WTC11 (cell line): ENCODE data around the gene DRG2. TPM values are rescaled to one million over a fixed set of nuclear protein-coding genes. Genes with fewer than 3 reads are reported as not detected.

Experiments
- ATAC-seq: fragments of 200-7000 bp; cut with Tn5 transposase; 2 replicates; pipeline ENCODE4 v1.10.0; 2021; ENCODE audit warnings: mild to moderate bottlenecking, moderate library complexity
- CTCF ChIA-PET: fragments of 300-600 bp; sonication (Branson Sonifier 250); formaldehyde crosslinking; loops from one replicate; lab custom pipeline; 2021; ENCODE audit warnings: antibody characterized with exemption; lab: Charles Lee
- POLR2A ChIA-PET: fragments of 350-600 bp; sonication (Branson Sonifier 250); formaldehyde crosslinking; loops from one replicate; lab custom pipeline; 2021; ENCODE audit warnings: antibody characterized with exemption; lab: Charles Lee
- DNase-seq: peaks from one replicate; pipeline ENCODE4 v3.0.0; 2021; ENCODE audit warnings: low spot score
- H3K27ac Mint-ChIP-seq: 2 replicates; pipeline ENCODE4 v1.8.0; 2021; ENCODE audit warnings: mixed read lengths
- H3K27me3 Mint-ChIP-seq: 2 replicates; pipeline ENCODE4 v1.8.0; 2021; ENCODE audit warnings: low read depth, mild to moderate bottlenecking, moderate library complexity, mixed read lengths
- H3K36me3 Mint-ChIP-seq: 2 replicates; pipeline ENCODE4 v1.8.0; 2021; ENCODE audit warnings: mixed read lengths
- H3K4me1 Mint-ChIP-seq: 2 replicates; pipeline ENCODE4 v1.8.0; 2022; ENCODE audit warnings: mixed read lengths
- H3K4me3 Mint-ChIP-seq: 2 replicates; pipeline ENCODE4 v1.8.0; 2021; ENCODE audit warnings: mild to moderate bottlenecking, moderate library complexity, mixed read lengths
- H3K9me3 Mint-ChIP-seq: 2 replicates; pipeline ENCODE4 v1.8.0; 2021; ENCODE audit warnings: mixed read lengths
- ATF1 ChIP-seq: sonication (generic); formaldehyde crosslinking; IDR thresholded peaks from 2 replicates; pipeline ENCODE4 v1.8.1; 2023; ENCODE audit warnings: mild to moderate bottlenecking, moderate library complexity, missing genetic modification reagents
- CTCF ChIP-seq: fragments of 200-600 bp; IDR thresholded peaks from 2 replicates; pipeline ENCODE4 v1.8.0; 2022; ENCODE audit warnings: antibody characterized with exemption
- EMX1 ChIP-seq: fragments of 250-450 bp; sonication (Bioruptor Pico); IDR thresholded peaks from 2 replicates; pipeline ENCODE4 v1.8.0; 2021; ENCODE audit warnings: mild to moderate bottlenecking
- ESRRA ChIP-seq: sonication (generic); formaldehyde crosslinking; IDR thresholded peaks from 2 replicates; pipeline ENCODE4 v1.8.1; 2022; ENCODE audit warnings: mild to moderate bottlenecking, missing genetic modification reagents, borderline replicate concordance
- ETV6 ChIP-seq: sonication (generic); formaldehyde crosslinking; IDR thresholded peaks from 2 replicates; pipeline ENCODE4 v1.8.1; 2022; ENCODE audit warnings: mild to moderate bottlenecking, missing genetic modification reagents
- JUN ChIP-seq: sonication (generic); formaldehyde crosslinking; IDR thresholded peaks from 2 replicates; pipeline ENCODE4 v1.8.0; 2023; ENCODE audit warnings: mild to moderate bottlenecking, missing genetic modification reagents
- MYBL2 ChIP-seq: sonication (generic); formaldehyde crosslinking; IDR thresholded peaks from 2 replicates; pipeline ENCODE4 v1.8.1; 2023; ENCODE audit warnings: mild to moderate bottlenecking, moderate library complexity, missing genetic modification reagents
- NFYB ChIP-seq: sonication (generic); formaldehyde crosslinking; conservative IDR thresholded peaks from 2 replicates; pipeline ENCODE4 v1.8.0; 2022; ENCODE audit warnings: low read depth, missing genetic modification reagents
- NR1H2 ChIP-seq: sonication (generic); formaldehyde crosslinking; IDR thresholded peaks from 2 replicates; pipeline ENCODE4 v1.9.0; 2021; ENCODE audit warnings: mild to moderate bottlenecking, moderate library complexity, missing genetic modification reagents
- NR2C2 ChIP-seq: sonication (generic); formaldehyde crosslinking; IDR thresholded peaks from 2 replicates; pipeline ENCODE4 v1.8.0; 2022; ENCODE audit warnings: mild to moderate bottlenecking, missing genetic modification reagents
- TEAD1 ChIP-seq: sonication (generic); formaldehyde crosslinking; IDR thresholded peaks from 2 replicates; pipeline ENCODE4 v1.8.0; 2022; ENCODE audit warnings: mild to moderate bottlenecking, missing genetic modification reagents
- ZNF396 ChIP-seq: fragments of 250-450 bp; sonication (Bioruptor Pico); IDR thresholded peaks from 2 replicates; pipeline ENCODE4 v1.8.0; 2021; ENCODE audit warnings: mild to moderate bottlenecking, moderate library complexity, borderline replicate concordance
- ZNF416 ChIP-seq: fragments of 250-450 bp; sonication (Bioruptor Pico); IDR thresholded peaks from 2 replicates; pipeline ENCODE4 v1.9.0; 2021; ENCODE audit warnings: mild to moderate bottlenecking, inconsistent platforms
- total RNA-seq: library from RNA; stranded (reverse); gene quantifications from 3 replicates; pipeline ENCODE4 v1.2.3, GENCODE V29; 2021
- TF ChIP-seq, protein P1 (sequence below): sonication (generic); formaldehyde crosslinking; IDR thresholded peaks from 2 replicates; pipeline ENCODE4 v1.8.1; 2023; ENCODE audit warnings: mild to moderate bottlenecking, missing genetic modification reagents, borderline replicate concordance
- TF ChIP-seq, protein P2 (sequence below): sonication (generic); formaldehyde crosslinking; IDR thresholded peaks from 2 replicates; pipeline ENCODE4 v1.8.1; 2023; ENCODE audit warnings: mild to moderate bottlenecking, missing genetic modification reagents, moderate library complexity
- TF ChIP-seq, protein P3 (sequence below): fragments of 250-450 bp; sonication (Bioruptor Pico); IDR thresholded peaks from 2 replicates; pipeline ENCODE4 v1.9.0; 2021; ENCODE audit warnings: moderate library complexity, mild to moderate bottlenecking, inconsistent platforms, borderline replicate concordance
- TF ChIP-seq, protein P4 (sequence below): sonication (generic); formaldehyde crosslinking; IDR thresholded peaks from 2 replicates; pipeline ENCODE4 v1.8.0; 2023; ENCODE audit warnings: missing genetic modification reagents
- TF ChIP-seq, protein P5 (sequence below): sonication (generic); formaldehyde crosslinking; IDR thresholded peaks from 2 replicates; pipeline ENCODE4 v1.8.1; 2022; ENCODE audit warnings: mild to moderate bottlenecking, missing genetic modification reagents, moderate library complexity, borderline replicate concordance
- TF ChIP-seq, protein P6 (sequence below): sonication (generic); formaldehyde crosslinking; conservative IDR thresholded peaks from 2 replicates; pipeline ENCODE4 v1.8.1; 2023; ENCODE audit warnings: mild to moderate bottlenecking, low read depth, missing genetic modification reagents, moderate library complexity
- TF ChIP-seq, protein P7 (sequence below): sonication (generic); formaldehyde crosslinking; IDR thresholded peaks from 2 replicates; pipeline ENCODE4 v1.8.1; 2023; ENCODE audit warnings: mild to moderate bottlenecking, missing genetic modification reagents

Gene DRG2
- total RNA-seq, 1 experiment from 2014 or later: 41.4 TPM

DNA sequence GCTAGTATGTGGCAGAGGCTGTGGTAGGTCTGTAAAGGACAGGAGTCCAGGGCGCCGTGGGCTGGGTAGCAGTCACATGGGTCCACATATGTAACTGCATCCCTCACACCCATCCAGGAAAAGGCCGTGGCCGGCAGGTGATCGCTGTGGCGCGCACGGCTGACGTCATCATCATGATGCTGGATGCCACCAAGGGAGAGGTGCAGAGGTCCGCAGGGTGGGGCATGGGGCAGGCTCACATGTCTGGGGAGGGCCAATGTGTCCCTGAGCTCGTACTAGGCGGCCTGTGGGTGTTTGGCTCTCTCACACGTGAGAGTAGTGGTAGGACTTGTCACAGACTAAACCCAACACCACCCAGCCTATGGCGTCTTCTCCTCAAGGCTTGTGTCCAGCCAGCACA, 11.8 kb downstream of the DRG2 start:
- ChIA-PET POLR2A (no interaction called here), CTCF (no interaction called here)
- Mint-ChIP-seq H3K36me3 (peaks cover 25% of the 10 kb centered on the region), H3K4me1 (no peaks in the 10 kb centered on the region), H3K27ac (no peak overlapping the region), H3K4me3 (no peak overlapping the region), H3K27me3 (no peaks in the 10 kb centered on the region), H3K9me3 (no peaks in the 10 kb centered on the region)
- DNase-seq (no peak), ATAC-seq (no peak)
- TF ChIP-seq, protein P1, sequence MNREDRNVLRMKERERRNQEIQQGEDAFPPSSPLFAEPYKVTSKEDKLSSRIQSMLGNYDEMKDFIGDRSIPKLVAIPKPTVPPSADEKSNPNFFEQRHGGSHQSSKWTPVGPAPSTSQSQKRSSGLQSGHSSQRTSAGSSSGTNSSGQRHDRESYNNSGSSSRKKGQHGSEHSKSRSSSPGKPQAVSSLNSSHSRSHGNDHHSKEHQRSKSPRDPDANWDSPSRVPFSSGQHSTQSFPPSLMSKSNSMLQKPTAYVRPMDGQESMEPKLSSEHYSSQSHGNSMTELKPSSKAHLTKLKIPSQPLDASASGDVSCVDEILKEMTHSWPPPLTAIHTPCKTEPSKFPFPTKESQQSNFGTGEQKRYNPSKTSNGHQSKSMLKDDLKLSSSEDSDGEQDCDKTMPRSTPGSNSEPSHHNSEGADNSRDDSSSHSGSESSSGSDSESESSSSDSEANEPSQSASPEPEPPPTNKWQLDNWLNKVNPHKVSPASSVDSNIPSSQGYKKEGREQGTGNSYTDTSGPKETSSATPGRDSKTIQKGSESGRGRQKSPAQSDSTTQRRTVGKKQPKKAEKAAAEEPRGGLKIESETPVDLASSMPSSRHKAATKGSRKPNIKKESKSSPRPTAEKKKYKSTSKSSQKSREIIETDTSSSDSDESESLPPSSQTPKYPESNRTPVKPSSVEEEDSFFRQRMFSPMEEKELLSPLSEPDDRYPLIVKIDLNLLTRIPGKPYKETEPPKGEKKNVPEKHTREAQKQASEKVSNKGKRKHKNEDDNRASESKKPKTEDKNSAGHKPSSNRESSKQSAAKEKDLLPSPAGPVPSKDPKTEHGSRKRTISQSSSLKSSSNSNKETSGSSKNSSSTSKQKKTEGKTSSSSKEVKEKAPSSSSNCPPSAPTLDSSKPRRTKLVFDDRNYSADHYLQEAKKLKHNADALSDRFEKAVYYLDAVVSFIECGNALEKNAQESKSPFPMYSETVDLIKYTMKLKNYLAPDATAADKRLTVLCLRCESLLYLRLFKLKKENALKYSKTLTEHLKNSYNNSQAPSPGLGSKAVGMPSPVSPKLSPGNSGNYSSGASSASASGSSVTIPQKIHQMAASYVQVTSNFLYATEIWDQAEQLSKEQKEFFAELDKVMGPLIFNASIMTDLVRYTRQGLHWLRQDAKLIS (CRISPR knock-in tag): no peak
- TF ChIP-seq NR1H2 (CRISPR knock-in tag) (no peak), ETV6 (CRISPR knock-in tag) (no peak), TEAD1 (no peak), ESRRA (CRISPR knock-in tag) (no peak), ATF1 (CRISPR knock-in tag) (no peak), MYBL2 (no peak), ZNF396 (CRISPR knock-in tag) (no peak), NR2C2 (CRISPR knock-in tag) (no peak), NFYB (CRISPR knock-in tag) (no peak), CTCF (no peak), ZNF416 (CRISPR knock-in tag) (no peak), EMX1 (no peak), JUN (CRISPR knock-in tag) (no peak)
- TF ChIP-seq, protein P2, sequence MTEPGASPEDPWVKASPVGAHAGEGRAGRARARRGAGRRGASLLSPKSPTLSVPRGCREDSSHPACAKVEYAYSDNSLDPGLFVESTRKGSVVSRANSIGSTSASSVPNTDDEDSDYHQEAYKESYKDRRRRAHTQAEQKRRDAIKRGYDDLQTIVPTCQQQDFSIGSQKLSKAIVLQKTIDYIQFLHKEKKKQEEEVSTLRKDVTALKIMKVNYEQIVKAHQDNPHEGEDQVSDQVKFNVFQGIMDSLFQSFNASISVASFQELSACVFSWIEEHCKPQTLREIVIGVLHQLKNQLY (CRISPR knock-in tag): no peak
- TF ChIP-seq, protein P3, sequence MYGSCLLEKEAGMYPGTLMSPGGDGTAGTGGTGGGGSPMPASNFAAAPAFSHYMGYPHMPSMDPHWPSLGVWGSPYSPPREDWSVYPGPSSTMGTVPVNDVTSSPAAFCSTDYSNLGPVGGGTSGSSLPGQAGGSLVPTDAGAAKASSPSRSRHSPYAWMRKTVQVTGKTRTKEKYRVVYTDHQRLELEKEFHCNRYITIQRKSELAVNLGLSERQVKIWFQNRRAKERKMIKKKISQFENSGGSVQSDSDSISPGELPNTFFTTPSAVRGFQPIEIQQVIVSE: no peak
- TF ChIP-seq, protein P4, sequence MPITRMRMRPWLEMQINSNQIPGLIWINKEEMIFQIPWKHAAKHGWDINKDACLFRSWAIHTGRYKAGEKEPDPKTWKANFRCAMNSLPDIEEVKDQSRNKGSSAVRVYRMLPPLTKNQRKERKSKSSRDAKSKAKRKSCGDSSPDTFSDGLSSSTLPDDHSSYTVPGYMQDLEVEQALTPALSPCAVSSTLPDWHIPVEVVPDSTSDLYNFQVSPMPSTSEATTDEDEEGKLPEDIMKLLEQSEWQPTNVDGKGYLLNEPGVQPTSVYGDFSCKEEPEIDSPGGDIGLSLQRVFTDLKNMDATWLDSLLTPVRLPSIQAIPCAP (CRISPR knock-in tag): no peak
- TF ChIP-seq, protein P5, sequence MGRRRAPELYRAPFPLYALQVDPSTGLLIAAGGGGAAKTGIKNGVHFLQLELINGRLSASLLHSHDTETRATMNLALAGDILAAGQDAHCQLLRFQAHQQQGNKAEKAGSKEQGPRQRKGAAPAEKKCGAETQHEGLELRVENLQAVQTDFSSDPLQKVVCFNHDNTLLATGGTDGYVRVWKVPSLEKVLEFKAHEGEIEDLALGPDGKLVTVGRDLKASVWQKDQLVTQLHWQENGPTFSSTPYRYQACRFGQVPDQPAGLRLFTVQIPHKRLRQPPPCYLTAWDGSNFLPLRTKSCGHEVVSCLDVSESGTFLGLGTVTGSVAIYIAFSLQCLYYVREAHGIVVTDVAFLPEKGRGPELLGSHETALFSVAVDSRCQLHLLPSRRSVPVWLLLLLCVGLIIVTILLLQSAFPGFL (CRISPR knock-in tag): no peak
- TF ChIP-seq, protein P6, sequence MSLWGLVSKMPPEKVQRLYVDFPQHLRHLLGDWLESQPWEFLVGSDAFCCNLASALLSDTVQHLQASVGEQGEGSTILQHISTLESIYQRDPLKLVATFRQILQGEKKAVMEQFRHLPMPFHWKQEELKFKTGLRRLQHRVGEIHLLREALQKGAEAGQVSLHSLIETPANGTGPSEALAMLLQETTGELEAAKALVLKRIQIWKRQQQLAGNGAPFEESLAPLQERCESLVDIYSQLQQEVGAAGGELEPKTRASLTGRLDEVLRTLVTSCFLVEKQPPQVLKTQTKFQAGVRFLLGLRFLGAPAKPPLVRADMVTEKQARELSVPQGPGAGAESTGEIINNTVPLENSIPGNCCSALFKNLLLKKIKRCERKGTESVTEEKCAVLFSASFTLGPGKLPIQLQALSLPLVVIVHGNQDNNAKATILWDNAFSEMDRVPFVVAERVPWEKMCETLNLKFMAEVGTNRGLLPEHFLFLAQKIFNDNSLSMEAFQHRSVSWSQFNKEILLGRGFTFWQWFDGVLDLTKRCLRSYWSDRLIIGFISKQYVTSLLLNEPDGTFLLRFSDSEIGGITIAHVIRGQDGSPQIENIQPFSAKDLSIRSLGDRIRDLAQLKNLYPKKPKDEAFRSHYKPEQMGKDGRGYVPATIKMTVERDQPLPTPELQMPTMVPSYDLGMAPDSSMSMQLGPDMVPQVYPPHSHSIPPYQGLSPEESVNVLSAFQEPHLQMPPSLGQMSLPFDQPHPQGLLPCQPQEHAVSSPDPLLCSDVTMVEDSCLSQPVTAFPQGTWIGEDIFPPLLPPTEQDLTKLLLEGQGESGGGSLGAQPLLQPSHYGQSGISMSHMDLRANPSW: no peak
- TF ChIP-seq, protein P7, sequence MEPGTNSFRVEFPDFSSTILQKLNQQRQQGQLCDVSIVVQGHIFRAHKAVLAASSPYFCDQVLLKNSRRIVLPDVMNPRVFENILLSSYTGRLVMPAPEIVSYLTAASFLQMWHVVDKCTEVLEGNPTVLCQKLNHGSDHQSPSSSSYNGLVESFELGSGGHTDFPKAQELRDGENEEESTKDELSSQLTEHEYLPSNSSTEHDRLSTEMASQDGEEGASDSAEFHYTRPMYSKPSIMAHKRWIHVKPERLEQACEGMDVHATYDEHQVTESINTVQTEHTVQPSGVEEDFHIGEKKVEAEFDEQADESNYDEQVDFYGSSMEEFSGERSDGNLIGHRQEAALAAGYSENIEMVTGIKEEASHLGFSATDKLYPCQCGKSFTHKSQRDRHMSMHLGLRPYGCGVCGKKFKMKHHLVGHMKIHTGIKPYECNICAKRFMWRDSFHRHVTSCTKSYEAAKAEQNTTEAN (CRISPR knock-in tag): no peak
